TTC549 (cell line): ENCODE results near the gene PHLDA1.
"Not testable (repeated sequence)": the region's sequence is repeated elsewhere in the genome, so short reads cannot be mapped to it uniquely, and the experiment has no call there.

Source experiments
- FAIRE-seq: peaks from 2 replicates; lab custom pipeline; 2012; peaks lifted over from hg19 to GRCh38; lab: Jason Lieb, UNC

The PHLDA1 gene

GRCh38 chr12:75984577-75985182, 46.9 kb downstream of the PHLDA1 start:
- FAIRE-seq: no peak

GRCh38 chr12:75983851-75984250, 47.7 kb downstream of the PHLDA1 start:
- FAIRE-seq: not testable (repeated sequence)

DNA sequence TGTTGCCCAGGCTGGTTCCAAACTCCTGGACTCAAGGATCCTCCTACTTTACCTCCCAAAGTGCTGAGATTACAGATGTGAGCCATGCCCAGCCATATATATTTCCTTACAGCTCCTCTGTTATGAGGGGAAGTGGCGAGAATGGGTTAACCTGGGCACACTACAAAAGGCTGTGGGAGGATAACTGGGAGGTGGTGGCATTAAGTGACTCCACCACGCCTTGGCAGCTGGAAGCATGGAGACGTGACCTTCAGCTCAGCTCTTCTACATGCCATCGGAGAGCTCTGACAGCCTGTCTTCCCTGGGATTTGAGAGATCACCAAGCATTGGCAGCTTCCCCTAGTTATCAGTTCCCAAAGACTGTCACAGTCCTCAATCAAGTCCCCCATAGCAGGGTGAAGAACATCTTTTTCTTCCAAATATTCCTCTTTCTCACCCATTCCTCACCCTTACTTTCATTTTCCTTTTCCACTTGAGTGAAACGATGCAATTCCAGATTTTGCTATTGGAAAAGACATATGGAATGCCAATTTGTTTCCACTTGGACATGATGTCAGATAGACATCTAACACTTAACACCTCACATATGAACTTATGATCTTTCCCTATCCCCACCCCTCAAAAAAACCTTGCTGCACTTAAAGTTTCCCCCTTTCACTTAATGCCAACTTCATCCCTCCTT, 48.5 kb downstream of the PHLDA1 start:
- no peak for FAIRE-seq

GRCh38 chr12:75982169-75982564, 49.4 kb downstream of the PHLDA1 start:
- FAIRE-seq: no peak

- no peak for FAIRE-seq
Observed at GRCh38 chr12:75981247-75982168, 50.1 kb downstream of the PHLDA1 start.

DNA sequence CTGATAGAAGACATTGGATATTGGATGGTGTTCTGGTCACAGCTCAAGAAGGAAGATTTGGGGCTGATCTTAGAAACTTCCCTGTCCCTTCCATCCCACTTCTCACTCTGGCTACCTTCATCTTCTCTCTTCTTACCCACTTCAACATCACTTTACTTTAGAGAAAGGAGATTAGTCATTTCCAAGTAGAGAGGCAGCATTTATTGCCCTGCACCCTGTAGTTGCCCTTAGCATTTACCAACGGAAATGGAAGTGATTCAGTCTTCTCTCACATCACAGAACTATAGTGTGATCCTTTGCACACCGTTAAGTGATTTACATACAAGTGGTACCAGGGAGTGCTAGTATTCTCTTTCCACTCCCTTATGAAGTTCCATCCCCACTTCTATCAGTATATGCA, 52.4 kb downstream of the PHLDA1 start:
- FAIRE-seq: no peak

GRCh38 chr12:75978677-75979076, 52.9 kb downstream of the PHLDA1 start:
- no peak for FAIRE-seq

DNA sequence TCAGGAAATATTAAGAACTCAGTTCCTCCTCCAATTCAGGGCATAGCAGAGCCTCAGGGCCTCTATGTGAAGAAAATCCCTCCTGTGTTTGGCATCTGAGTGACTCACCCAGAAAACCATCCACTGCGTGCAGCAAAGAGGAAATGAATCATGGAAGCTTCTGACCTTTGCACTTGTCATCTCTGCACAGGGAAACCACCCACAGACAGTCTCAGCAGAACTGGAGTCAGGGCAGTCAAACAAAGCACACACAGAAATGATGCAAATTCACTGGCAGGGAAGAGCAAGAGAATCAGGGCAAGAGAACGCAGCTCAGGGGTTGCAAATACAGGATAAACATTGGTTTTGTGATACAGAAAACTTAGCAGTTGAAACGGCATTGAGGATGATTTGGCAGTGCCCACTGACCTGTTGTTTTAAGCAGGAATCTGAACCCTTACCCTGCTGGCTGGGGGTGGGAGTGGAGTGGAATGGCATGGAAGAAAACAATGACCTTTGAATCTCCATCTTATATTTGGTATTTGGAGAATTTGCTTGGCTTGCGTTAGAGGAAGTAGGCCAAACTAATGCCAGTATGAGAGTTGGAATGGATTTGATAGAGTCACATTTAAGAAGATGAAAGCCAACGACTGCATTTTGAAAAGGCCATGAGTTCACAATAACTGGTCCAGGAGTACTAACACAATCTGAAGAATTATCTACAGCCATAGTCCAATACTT, 53.5 kb downstream of the PHLDA1 start:
- peak; percentile 90 for FAIRE-seq

DNA sequence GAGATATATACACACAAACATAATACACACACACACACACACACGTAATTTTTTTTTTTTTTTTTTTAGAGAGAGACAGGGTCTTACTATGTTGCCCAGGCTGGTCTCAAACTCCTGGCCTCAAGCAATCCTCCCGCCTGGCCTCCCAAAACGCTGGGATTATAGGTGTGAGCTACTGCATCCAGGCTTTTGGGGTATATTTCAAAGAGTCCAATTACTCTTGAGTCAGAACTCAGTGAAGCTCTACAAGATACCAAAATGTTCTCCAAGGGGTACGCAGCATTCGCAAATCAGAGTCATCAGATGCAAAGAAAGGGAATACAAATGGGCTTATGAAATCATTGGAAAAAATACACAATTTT, 54.0 kb downstream of the PHLDA1 start:
- FAIRE-seq: no peak

GRCh38 chr12:75976913-75977312, 54.7 kb downstream of the PHLDA1 start:
- FAIRE-seq: no peak

DNA sequence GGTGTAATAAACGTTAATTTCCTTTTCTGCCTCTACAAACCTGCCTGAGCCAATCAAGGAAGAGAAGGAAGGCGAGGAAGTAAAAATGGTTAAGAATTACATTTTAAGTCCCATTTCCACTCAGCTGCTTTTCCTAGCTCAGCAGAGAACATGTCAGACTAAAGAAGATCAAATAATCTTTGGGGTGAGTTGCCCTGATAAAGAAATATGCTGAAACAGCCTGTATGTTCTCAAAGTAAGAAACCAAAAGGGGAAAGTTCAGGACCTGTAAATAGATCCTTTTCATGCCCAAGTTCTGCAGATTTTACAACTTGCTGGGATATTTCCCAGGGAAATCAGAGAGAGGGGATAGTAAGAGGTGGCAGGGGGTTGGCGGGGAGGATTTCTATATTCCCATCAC, 55.5 kb downstream of the PHLDA1 start:
- no peak for FAIRE-seq

- no peak for FAIRE-seq
Observed at GRCh38 chr12:75975702-75976101, 55.9 kb downstream of the PHLDA1 start.
